Vagina (tissue), 2 donors: Measurements from ENCODE around the gene IPMK. TPM values are rescaled to one million over a fixed set of nuclear protein-coding genes. Genes with fewer than 3 reads are reported as not detected.

Source experiments
- DNase-seq, 2 donors: peaks; one replicate each; pipeline ENCODE4 v3.0.0-alpha.2; 2017; ENCODE audit errors: extremely low spot score in 2 of 2
- H3K27ac ChIP-seq: fragments of 200-600 bp; sonication (generic); one replicate; pipeline ENCODE4 v1.5.1; 2019
- H3K27me3 ChIP-seq: fragments of 200-600 bp; sonication (generic); one replicate; pipeline ENCODE4 v1.5.1; 2019
- H3K36me3 ChIP-seq, 2 donors: fragments of 200-600 bp; sonication (generic); one replicate each; pipeline ENCODE4 v1.5.1; 2017 to 2019
- H3K4me1 ChIP-seq: fragments of 200-600 bp; sonication (generic); one replicate; pipeline ENCODE4 v1.5.1; 2019
- H3K4me3 ChIP-seq, 2 donors: fragments of 200-600 bp; sonication (generic); 1 replicate in 1 of 2; 2 replicates in 1 of 2; pipeline ENCODE4 v1.5.1; 2016 to 2019
- H3K9me3 ChIP-seq: fragments of 200-600 bp; sonication (generic); one replicate; pipeline ENCODE4 v1.5.1; 2019
- POLR2A ChIP-seq, 2 donors: fragments of 450-650 bp; IDR thresholded peaks; one replicate each; pipeline ENCODE4 v1.6.1; 2017; ENCODE audit warnings: antibody characterized with exemption in 2 of 2, mild to moderate bottlenecking in 2 of 2, moderate library complexity in 2 of 2
- POLR2AphosphoS5 ChIP-seq, 2 donors: sonication (generic); formaldehyde crosslinking; IDR thresholded peaks; one replicate each; pipeline ENCODE4 v1.9.0; 2017; ENCODE audit warnings: antibody characterized with exemption in 2 of 2, mild to moderate bottlenecking in 2 of 2, low read depth in 1 of 2; ENCODE audit not compliant: insufficient read depth in 1 of 2
- intact Hi-C: fragments of 100-400 bp; cut with DNase I; formaldehyde crosslinking; loops from one replicate; pipeline ENCODE4 v1.15.1; 2023
- total RNA-seq: library from RNA; depleted of rRNA; stranded (reverse); fragments of >200 nt; gene quantifications from one replicate; pipeline ENCODE4 v1.2.3, GENCODE V29; 2016
- TF ChIP-seq, protein P1 (sequence below), 3 experiments: fragments of 450-650 bp in 2 of 3; fragments of 200-600 bp in 1 of 3; sonication (generic) in 1 of 3; IDR thresholded peaks; one replicate each; pipeline ENCODE4 v1.5.1; 2017 to 2019; ENCODE audit warnings: antibody characterized with exemption in 3 of 3, mild to moderate bottlenecking in 2 of 3, moderate library complexity in 2 of 3

The IPMK gene
- total RNA-seq, 1 donor from 2014 or later: 6.1 TPM

- TF ChIP-seq POLR2AphosphoS5 (IDR thresholded peaks at IDR 0.05; ENCODE audit: insufficient read depth in 1 of 2, low read depth in 1 of 2) (no peak), POLR2A (IDR thresholded peaks at IDR 0.05) (no peak)
- TF ChIP-seq, protein P1, sequence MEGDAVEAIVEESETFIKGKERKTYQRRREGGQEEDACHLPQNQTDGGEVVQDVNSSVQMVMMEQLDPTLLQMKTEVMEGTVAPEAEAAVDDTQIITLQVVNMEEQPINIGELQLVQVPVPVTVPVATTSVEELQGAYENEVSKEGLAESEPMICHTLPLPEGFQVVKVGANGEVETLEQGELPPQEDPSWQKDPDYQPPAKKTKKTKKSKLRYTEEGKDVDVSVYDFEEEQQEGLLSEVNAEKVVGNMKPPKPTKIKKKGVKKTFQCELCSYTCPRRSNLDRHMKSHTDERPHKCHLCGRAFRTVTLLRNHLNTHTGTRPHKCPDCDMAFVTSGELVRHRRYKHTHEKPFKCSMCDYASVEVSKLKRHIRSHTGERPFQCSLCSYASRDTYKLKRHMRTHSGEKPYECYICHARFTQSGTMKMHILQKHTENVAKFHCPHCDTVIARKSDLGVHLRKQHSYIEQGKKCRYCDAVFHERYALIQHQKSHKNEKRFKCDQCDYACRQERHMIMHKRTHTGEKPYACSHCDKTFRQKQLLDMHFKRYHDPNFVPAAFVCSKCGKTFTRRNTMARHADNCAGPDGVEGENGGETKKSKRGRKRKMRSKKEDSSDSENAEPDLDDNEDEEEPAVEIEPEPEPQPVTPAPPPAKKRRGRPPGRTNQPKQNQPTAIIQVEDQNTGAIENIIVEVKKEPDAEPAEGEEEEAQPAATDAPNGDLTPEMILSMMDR (IDR thresholded peaks at IDR 0.05): no peak
- no peak for DNase-seq
- intact Hi-C loops: no loop called here
- Histone ChIP-seq H3K9me3 (no peaks in the 10 kb centered on the region), H3K36me3 (no peaks in the 10 kb centered on the region), H3K4me1 (no peaks in the 10 kb centered on the region), H3K27me3 (no peaks in the 10 kb centered on the region), H3K4me3 (no peak overlapping the region), H3K27ac (no peak overlapping the region)
Observed at GRCh38 chr10:58304099-58304633, 36.5 kb upstream of the IPMK start.

DNA sequence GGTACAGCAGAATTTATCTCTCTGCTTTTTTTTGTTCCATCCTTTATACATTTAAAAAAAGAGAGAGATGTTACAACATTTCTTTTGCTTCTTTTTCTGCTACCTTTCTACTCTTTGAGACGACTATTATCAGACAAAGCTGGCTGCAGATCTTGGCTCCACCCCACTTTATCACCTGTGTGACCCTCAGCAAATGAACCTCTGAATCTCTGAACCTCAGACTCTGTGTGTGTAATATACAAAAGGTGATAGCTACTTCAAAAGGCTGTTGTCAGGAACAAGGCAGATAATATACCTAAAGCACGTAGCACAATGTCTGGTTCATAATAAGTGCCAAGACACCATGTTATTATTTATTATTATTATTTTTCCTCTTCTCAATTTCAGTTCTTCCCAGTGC is 34.6 kb upstream of the IPMK start:
- H3K27me3 ChIP-seq: no peaks in the 10 kb centered on the region
- no peaks in the 10 kb centered on the region for H3K4me1 ChIP-seq
- no peaks in the 10 kb centered on the region for H3K9me3 ChIP-seq
- H3K36me3 ChIP-seq: no peaks in the 10 kb centered on the region
- no peak for TF ChIP-seq POLR2A (IDR thresholded peaks at IDR 0.05)
- TF ChIP-seq, protein P1 (IDR thresholded peaks at IDR 0.05): no peak
- TF ChIP-seq POLR2AphosphoS5 (IDR thresholded peaks at IDR 0.05; ENCODE audit: insufficient read depth in 1 of 2, low read depth in 1 of 2): no peak
- intact Hi-C loops: no loop called here
- no peak overlapping the region for H3K27ac ChIP-seq
- no peak for DNase-seq
- no peak overlapping the region for H3K4me3 ChIP-seq

GRCh38 chr10:58300676-58301075 is 33.0 kb upstream of the IPMK start:
- H3K27ac ChIP-seq: no peak overlapping the region
- DNase-seq: no peak
- no peaks in the 10 kb centered on the region for H3K4me1 ChIP-seq
- no peak overlapping the region for H3K4me3 ChIP-seq
- no peaks in the 10 kb centered on the region for H3K9me3 ChIP-seq
- no peaks in the 10 kb centered on the region for H3K27me3 ChIP-seq
- H3K36me3 ChIP-seq: no peaks in the 10 kb centered on the region
- intact Hi-C loops: no loop called here
- TF ChIP-seq POLR2A (IDR thresholded peaks at IDR 0.05) (no peak), POLR2AphosphoS5 (IDR thresholded peaks at IDR 0.05; ENCODE audit: insufficient read depth in 1 of 2, low read depth in 1 of 2) (no peak)

DNA sequence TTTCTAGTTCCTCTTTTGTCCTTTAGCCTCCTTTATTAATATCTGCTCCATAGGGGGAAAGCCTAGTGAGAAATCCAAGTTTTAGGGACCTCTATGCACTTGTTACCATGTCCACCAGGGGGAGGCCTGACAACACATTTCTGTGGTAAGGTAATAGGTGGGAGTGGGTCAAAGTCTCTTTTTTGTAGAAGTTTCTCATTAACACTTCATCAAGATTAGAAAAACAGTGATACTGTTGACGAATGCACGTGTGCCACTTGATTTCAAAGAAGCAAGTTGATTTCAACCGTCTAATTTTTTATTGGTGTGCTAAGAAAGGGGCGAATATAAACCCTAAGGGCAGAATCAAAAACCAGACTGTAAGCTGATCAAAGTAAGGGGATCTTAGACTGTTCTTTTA is 31.9 kb upstream of the IPMK start:
- H3K4me3 ChIP-seq: no peak overlapping the region
- no peaks in the 10 kb centered on the region for H3K36me3 ChIP-seq
- H3K27ac ChIP-seq: no peak overlapping the region
- no peaks in the 10 kb centered on the region for H3K27me3 ChIP-seq
- no peak for DNase-seq
- intact Hi-C loops: no loop called here
- TF ChIP-seq POLR2AphosphoS5 (IDR thresholded peaks at IDR 0.05; ENCODE audit: insufficient read depth in 1 of 2, low read depth in 1 of 2): no peak
- TF ChIP-seq, protein P1 (IDR thresholded peaks at IDR 0.05): peak; percentile 54 to 62 (median 59)
- H3K9me3 ChIP-seq: no peaks in the 10 kb centered on the region
- H3K4me1 ChIP-seq: no peaks in the 10 kb centered on the region

DNA sequence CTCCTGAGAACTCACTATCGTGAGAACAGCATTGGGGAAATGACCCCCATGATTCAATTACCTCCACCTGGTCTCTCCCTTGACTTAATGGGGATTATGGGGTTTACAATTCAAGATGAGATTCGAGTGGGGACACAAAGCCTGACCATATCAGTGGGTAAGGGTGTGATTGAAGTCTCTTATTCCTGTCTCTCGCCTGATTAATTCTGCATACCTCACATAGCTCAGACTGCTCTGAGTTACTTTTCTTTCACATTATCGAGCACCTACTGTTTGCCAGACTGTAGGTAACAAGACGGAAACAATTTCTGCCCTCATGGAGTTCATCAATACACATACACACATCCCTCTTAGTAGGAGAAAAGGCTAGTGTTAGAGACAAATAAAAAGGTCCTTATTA is 26.3 kb upstream of the IPMK start:
- Histone ChIP-seq H3K27ac (no peak overlapping the region), H3K27me3 (no peaks in the 10 kb centered on the region), H3K36me3 (no peaks in the 10 kb centered on the region), H3K9me3 (no peaks in the 10 kb centered on the region), H3K4me1 (no peaks in the 10 kb centered on the region), H3K4me3 (no peak overlapping the region)
- TF ChIP-seq, protein P1 (IDR thresholded peaks at IDR 0.05): no peak
- TF ChIP-seq POLR2A (IDR thresholded peaks at IDR 0.05): no peak
- no peak for TF ChIP-seq POLR2AphosphoS5 (IDR thresholded peaks at IDR 0.05; ENCODE audit: insufficient read depth in 1 of 2, low read depth in 1 of 2)
- no peak for DNase-seq
- intact Hi-C loops: loop anchor here (5.0 kb wide), 1 partner anchor 117 kb away; no protein-coding TSS in a partner anchor
